HG03575 (cell line): ENCODE data around the gene CENPH.
A peak's percentile ranks its signal among the peaks of the same experiment; 100 is the strongest.
"Not testable (repeated sequence)": the region's sequence is repeated elsewhere in the genome, so short reads cannot be mapped to it uniquely, and the experiment has no call there.

ENCODE experiments used
- ATAC-seq: cut with Tn5 transposase; IDR thresholded peaks from one replicate; pipeline ENCODE4 v1.9.1; 2021; ENCODE audit not compliant: unreplicated experiment, insufficient number of reproducible peaks, low FRiP score; ENCODE audit errors: extremely low read depth

CENPH gene

GRCh38 chr5:69202497-69202896, 13.1 kb downstream of the CENPH start:
- ATAC-seq: no peak

GRCh38 chr5:69206528-69207190, 17.3 kb downstream of the CENPH start:
- ATAC-seq: no peak

- ATAC-seq: no peak
Observed at GRCh38 chr5:69209602-69210001, 20.2 kb downstream of the CENPH start.

- no peak for ATAC-seq
Observed at GRCh38 chr5:69211200-69211599, 21.8 kb downstream of the CENPH start.

- no peak for ATAC-seq
Observed at GRCh38 chr5:69212022-69212421, 22.6 kb downstream of the CENPH start.

- ATAC-seq: no peak
Observed at GRCh38 chr5:69213513-69214215, 24.3 kb downstream of the CENPH start.

GRCh38 chr5:69217151-69217511, 27.7 kb downstream of the CENPH start:
- no peak for ATAC-seq

- ATAC-seq: peak; percentile 70
Observed at GRCh38 chr5:69217548-69218526, 28.5 kb downstream of the CENPH start.

GRCh38 chr5:69219939-69220338, 30.6 kb downstream of the CENPH start:
- ATAC-seq: no peak

- ATAC-seq: not testable (repeated sequence)
Observed at GRCh38 chr5:69220371-69220770, 31.0 kb downstream of the CENPH start.

- not testable (repeated sequence) for ATAC-seq
Observed at GRCh38 chr5:69220833-69221232, 31.4 kb downstream of the CENPH start.

GRCh38 chr5:69224520-69224919, 35.1 kb downstream of the CENPH start:
- no peak for ATAC-seq

GRCh38 chr5:69225860-69226259, 36.5 kb downstream of the CENPH start:
- ATAC-seq: no peak

- no peak for ATAC-seq
Observed at GRCh38 chr5:69230181-69230580, 40.8 kb downstream of the CENPH start.

- no peak for ATAC-seq
Observed at GRCh38 chr5:69231281-69231680, 41.9 kb downstream of the CENPH start.

GRCh38 chr5:69231851-69232250, 42.5 kb downstream of the CENPH start:
- ATAC-seq: no peak

- ATAC-seq: peak; percentile 75
Observed at GRCh38 chr5:69234457-69235268, 45.3 kb downstream of the CENPH start, which contains the start of gene CDK7. TSS of gene CDK7 (plus strand) at chr5:69234886. CDS start at chr5:69234976, 90 bp downstream.

GRCh38 chr5:69236733-69237132, 47.4 kb downstream of the CENPH start:
- ATAC-seq: not testable (repeated sequence)

- ATAC-seq: no peak
Observed at GRCh38 chr5:69237877-69238276, 48.5 kb downstream of the CENPH start.
